SK-N-SH treated with all-trans-retinoic acid at 6 μM for 48 hours (cell line): ENCODE data around the gene NUP93.

Source experiments
- ATAC-seq: fragments of 200-7000 bp; cut with Tn5 transposase; 3 replicates; pipeline ENCODE4 v1.9.1; 2020; ENCODE audit warnings: mild to moderate bottlenecking, moderate library complexity
- ARNTL ChIP-seq: fragments of 450-650 bp; formaldehyde crosslinking; IDR thresholded peaks from 2 replicates; pipeline ENCODE4 v1.5.0; 2020; ENCODE audit warnings: low read depth, mild to moderate bottlenecking, moderate library complexity, borderline replicate concordance
- BACH2 ChIP-seq: fragments of 250-450 bp; sonication (Bioruptor Pico); IDR thresholded peaks from 2 replicates; pipeline ENCODE4 v1.9.0; 2021; ENCODE audit warnings: mild to moderate bottlenecking, borderline replicate concordance
- CSDC2 ChIP-seq: fragments of 250-450 bp; sonication (Bioruptor Pico); IDR thresholded peaks from 2 replicates; pipeline ENCODE4 v1.5.0; 2020; ENCODE audit warnings: mild to moderate bottlenecking, moderate library complexity
- ESRRG ChIP-seq: fragments of 250-450 bp; sonication (Bioruptor Pico); IDR thresholded peaks from 2 replicates; pipeline ENCODE4 v1.6.1; 2021; ENCODE audit warnings: mild to moderate bottlenecking
- GLIS3 ChIP-seq: fragments of 250-450 bp; sonication (Bioruptor Pico); IDR thresholded peaks from 2 replicates; pipeline ENCODE4 v1.5.0; 2020; ENCODE audit warnings: mild to moderate bottlenecking, moderate library complexity
- ISL1 ChIP-seq: fragments of 250-450 bp; sonication (Bioruptor Pico); IDR thresholded peaks from 2 replicates; pipeline ENCODE4 v2.1.2; 2022; ENCODE audit warnings: mild to moderate bottlenecking, moderate library complexity
- OSR1 ChIP-seq: fragments of 250-450 bp; sonication (Bioruptor Pico); IDR thresholded peaks from 2 replicates; pipeline ENCODE4 v1.8.0; 2022; ENCODE audit warnings: moderate library complexity, mild to moderate bottlenecking, inconsistent platforms
- PPARA ChIP-seq: fragments of 250-450 bp; sonication (Bioruptor Pico); IDR thresholded peaks from 2 replicates; pipeline ENCODE4 v1.5.0; 2020; ENCODE audit warnings: mild to moderate bottlenecking, borderline replicate concordance
- RARB ChIP-seq: fragments of 250-450 bp; sonication (Bioruptor Pico); IDR thresholded peaks from 2 replicates; pipeline ENCODE4 v1.8.0; 2021; ENCODE audit warnings: mild to moderate bottlenecking, moderate library complexity
- SNAI2 ChIP-seq: fragments of 250-450 bp; sonication (Bioruptor Pico); IDR thresholded peaks from 2 replicates; pipeline ENCODE4 v1.5.0; 2020; ENCODE audit warnings: mild to moderate bottlenecking, moderate library complexity
- TCF4 ChIP-seq: fragments of 250-450 bp; sonication (Bioruptor Pico); IDR thresholded peaks from 2 replicates; pipeline ENCODE4 v1.8.0; 2021; ENCODE audit warnings: mild to moderate bottlenecking, moderate library complexity, borderline replicate concordance
- TOX ChIP-seq: fragments of 250-450 bp; sonication (Bioruptor Pico); IDR thresholded peaks from 2 replicates; pipeline ENCODE4 v1.8.0; 2021; ENCODE audit warnings: mild to moderate bottlenecking, moderate library complexity, borderline replicate concordance
- ZC3H10 ChIP-seq: fragments of 250-450 bp; sonication (Bioruptor Pico); IDR thresholded peaks from 2 replicates; pipeline ENCODE4 v1.5.1; 2021; ENCODE audit warnings: mild to moderate bottlenecking, moderate library complexity
- ZFP3 ChIP-seq: fragments of 250-450 bp; sonication (Bioruptor Pico); IDR thresholded peaks from 2 replicates; pipeline ENCODE4 v1.5.0; 2020; ENCODE audit warnings: mild to moderate bottlenecking, moderate library complexity
- ZFP30 ChIP-seq: fragments of 450-650 bp; formaldehyde crosslinking; IDR thresholded peaks from 2 replicates; pipeline ENCODE4 v1.5.0; 2022; ENCODE audit warnings: mild to moderate bottlenecking, moderate library complexity
- ZNF565 ChIP-seq: fragments of 450-650 bp; formaldehyde crosslinking; conservative IDR thresholded peaks from 2 replicates; pipeline ENCODE4 v1.5.0; 2020; ENCODE audit warnings: low read depth, mild to moderate bottlenecking, moderate library complexity
- ZNF70 ChIP-seq: fragments of 450-650 bp; formaldehyde crosslinking; IDR thresholded peaks from 2 replicates; pipeline ENCODE4 v1.5.0; 2020; ENCODE audit warnings: mild to moderate bottlenecking, moderate library complexity
- ZNF8 ChIP-seq: fragments of 450-650 bp; formaldehyde crosslinking; IDR thresholded peaks from 2 replicates; pipeline ENCODE4 v1.5.0; 2020; ENCODE audit warnings: mild to moderate bottlenecking, moderate library complexity
- TF ChIP-seq, protein P1 (sequence below): fragments of 250-450 bp; sonication (Bioruptor Pico); IDR thresholded peaks from 2 replicates; pipeline ENCODE4 v1.5.1; 2020; ENCODE audit warnings: low read depth, mild to moderate bottlenecking, moderate library complexity
- TF ChIP-seq, protein P2 (sequence below): fragments of 250-450 bp; sonication (Bioruptor Pico); IDR thresholded peaks from 2 replicates; pipeline ENCODE4 v1.8.0; 2020; ENCODE audit warnings: mild to moderate bottlenecking, moderate library complexity, borderline replicate concordance
- TF ChIP-seq, protein P3 (sequence below): fragments of 250-450 bp; sonication (Bioruptor Pico); IDR thresholded peaks from 2 replicates; pipeline ENCODE4 v1.8.0; 2021; ENCODE audit warnings: low read depth, mild to moderate bottlenecking, moderate library complexity, borderline replicate concordance
- TF ChIP-seq, protein P4 (sequence below): fragments of 250-450 bp; sonication (Bioruptor Pico); IDR thresholded peaks from 2 replicates; pipeline ENCODE4 v1.5.0; 2020; ENCODE audit warnings: mild to moderate bottlenecking, moderate library complexity

The NUP93 gene

DNA sequence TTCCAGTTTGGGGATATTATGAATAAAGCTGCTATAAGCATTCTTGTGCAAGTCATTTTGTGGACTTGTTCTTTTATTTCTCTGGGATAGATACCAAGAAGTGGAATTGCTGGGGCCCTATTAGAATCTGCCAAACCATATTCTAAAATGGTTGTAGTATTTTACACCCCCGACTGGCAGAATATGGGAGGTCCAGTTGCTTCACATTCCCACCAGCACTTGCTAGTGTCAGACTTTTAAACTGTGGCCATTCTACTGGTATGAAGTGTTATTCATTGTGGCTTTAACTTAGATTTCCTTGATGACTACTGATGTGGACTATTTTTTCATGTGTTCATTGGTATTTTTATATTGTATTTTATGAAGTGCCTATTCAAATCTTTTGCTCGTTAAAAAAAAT, 18.1 kb upstream of the NUP93 start:
- ATAC-seq, result no peak
- TF ChIP-seq BACH2 (CRISPR knock-in tag) (no peak), SNAI2 (CRISPR knock-in tag) (no peak), ZNF70 (no peak)

DNA sequence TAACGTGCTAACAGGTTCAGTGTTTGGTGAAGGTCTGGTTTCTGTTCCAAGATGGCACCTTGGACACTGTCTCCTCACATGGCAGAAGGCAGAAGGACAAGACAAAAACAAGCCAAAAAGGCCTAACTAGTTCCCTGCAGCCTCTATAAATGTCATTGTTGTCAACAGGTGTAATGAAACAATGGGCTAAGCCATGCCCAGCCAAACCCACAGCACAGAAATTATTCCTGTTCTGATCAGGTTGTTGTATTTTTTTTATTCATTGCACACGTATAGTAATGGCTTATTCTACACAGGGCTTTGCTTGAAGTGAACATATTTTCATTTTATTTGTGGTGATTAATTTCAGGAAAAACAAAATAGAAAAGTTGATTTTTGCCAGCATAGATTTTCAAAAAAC, 16.1 kb upstream of the NUP93 start:
- TF ChIP-seq OSR1 (CRISPR knock-in tag) (no peak), ISL1 (CRISPR knock-in tag) (no peak), GLIS3 (no peak), CSDC2 (no peak), ZC3H10 (CRISPR knock-in tag) (no peak), RARB (CRISPR knock-in tag) (no peak), ZNF70 (no peak), ZNF8 (CRISPR knock-in tag) (no peak), BACH2 (CRISPR knock-in tag) (no peak), ZFP3 (no peak), ZFP30 (CRISPR knock-in tag) (no peak), ESRRG (CRISPR knock-in tag) (no peak), PPARA (CRISPR knock-in tag) (no peak), TCF4 (CRISPR knock-in tag) (no peak), TOX (no peak), SNAI2 (CRISPR knock-in tag) (no peak)
- TF ChIP-seq, protein P1, sequence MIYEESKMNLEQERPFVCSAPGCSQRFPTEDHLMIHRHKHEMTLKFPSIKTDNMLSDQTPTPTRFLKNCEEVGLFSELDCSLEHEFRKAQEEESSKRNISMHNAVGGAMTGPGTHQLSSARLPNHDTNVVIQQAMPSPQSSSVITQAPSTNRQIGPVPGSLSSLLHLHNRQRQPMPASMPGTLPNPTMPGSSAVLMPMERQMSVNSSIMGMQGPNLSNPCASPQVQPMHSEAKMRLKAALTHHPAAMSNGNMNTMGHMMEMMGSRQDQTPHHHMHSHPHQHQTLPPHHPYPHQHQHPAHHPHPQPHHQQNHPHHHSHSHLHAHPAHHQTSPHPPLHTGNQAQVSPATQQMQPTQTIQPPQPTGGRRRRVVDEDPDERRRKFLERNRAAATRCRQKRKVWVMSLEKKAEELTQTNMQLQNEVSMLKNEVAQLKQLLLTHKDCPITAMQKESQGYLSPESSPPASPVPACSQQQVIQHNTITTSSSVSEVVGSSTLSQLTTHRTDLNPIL (CRISPR knock-in tag), result no peak
- TF ChIP-seq, protein P2, sequence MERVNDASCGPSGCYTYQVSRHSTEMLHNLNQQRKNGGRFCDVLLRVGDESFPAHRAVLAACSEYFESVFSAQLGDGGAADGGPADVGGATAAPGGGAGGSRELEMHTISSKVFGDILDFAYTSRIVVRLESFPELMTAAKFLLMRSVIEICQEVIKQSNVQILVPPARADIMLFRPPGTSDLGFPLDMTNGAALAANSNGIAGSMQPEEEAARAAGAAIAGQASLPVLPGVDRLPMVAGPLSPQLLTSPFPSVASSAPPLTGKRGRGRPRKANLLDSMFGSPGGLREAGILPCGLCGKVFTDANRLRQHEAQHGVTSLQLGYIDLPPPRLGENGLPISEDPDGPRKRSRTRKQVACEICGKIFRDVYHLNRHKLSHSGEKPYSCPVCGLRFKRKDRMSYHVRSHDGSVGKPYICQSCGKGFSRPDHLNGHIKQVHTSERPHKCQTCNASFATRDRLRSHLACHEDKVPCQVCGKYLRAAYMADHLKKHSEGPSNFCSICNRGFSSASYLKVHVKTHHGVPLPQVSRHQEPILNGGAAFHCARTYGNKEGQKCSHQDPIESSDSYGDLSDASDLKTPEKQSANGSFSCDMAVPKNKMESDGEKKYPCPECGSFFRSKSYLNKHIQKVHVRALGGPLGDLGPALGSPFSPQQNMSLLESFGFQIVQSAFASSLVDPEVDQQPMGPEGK (CRISPR knock-in tag), result no peak
- TF ChIP-seq, protein P3, sequence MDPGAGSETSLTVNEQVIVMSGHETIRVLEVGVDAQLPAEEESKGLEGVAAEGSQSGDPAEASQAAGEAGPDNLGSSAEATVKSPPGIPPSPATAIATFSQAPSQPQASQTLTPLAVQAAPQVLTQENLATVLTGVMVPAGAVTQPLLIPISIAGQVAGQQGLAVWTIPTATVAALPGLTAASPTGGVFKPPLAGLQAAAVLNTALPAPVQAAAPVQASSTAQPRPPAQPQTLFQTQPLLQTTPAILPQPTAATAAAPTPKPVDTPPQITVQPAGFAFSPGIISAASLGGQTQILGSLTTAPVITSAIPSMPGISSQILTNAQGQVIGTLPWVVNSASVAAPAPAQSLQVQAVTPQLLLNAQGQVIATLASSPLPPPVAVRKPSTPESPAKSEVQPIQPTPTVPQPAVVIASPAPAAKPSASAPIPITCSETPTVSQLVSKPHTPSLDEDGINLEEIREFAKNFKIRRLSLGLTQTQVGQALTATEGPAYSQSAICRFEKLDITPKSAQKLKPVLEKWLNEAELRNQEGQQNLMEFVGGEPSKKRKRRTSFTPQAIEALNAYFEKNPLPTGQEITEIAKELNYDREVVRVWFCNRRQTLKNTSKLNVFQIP, result no peak
- TF ChIP-seq, protein P4, sequence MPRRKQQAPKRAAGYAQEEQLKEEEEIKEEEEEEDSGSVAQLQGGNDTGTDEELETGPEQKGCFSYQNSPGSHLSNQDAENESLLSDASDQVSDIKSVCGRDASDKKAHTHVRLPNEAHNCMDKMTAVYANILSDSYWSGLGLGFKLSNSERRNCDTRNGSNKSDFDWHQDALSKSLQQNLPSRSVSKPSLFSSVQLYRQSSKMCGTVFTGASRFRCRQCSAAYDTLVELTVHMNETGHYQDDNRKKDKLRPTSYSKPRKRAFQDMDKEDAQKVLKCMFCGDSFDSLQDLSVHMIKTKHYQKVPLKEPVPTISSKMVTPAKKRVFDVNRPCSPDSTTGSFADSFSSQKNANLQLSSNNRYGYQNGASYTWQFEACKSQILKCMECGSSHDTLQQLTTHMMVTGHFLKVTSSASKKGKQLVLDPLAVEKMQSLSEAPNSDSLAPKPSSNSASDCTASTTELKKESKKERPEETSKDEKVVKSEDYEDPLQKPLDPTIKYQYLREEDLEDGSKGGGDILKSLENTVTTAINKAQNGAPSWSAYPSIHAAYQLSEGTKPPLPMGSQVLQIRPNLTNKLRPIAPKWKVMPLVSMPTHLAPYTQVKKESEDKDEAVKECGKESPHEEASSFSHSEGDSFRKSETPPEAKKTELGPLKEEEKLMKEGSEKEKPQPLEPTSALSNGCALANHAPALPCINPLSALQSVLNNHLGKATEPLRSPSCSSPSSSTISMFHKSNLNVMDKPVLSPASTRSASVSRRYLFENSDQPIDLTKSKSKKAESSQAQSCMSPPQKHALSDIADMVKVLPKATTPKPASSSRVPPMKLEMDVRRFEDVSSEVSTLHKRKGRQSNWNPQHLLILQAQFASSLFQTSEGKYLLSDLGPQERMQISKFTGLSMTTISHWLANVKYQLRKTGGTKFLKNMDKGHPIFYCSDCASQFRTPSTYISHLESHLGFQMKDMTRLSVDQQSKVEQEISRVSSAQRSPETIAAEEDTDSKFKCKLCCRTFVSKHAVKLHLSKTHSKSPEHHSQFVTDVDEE (CRISPR knock-in tag), result no peak
- no peak for ATAC-seq

DNA sequence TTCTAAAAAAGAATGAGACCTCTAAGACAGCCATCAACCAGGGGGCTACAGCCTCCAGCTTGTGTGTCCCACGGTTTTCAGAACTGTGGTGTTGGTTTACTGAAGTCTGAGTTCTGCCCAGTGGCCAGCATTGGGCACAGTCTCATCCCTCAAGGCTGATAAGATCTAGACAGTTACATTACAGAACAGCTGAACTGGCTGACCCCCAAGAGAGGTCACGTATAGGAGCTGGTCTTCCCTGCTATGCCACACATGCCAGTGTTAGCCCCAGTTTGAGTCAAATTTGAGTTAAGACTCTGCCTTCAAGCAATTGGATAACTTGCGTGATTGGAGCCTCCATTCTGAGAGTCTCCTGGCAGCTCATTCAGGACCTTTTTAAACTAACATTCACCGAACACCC, 14.8 kb upstream of the NUP93 start:
- peak; percentile 28; the same call in 1 of the 3 replicates for ATAC-seq
- TF ChIP-seq ARNTL, result no peak
- TF ChIP-seq, protein P3, result no peak
- TF ChIP-seq, protein P4 (CRISPR knock-in tag), result no peak
- TF ChIP-seq ZFP3, result no peak
- no peak for TF ChIP-seq BACH2 (CRISPR knock-in tag)
- TF ChIP-seq ESRRG (CRISPR knock-in tag), result no peak
- no peak for TF ChIP-seq OSR1 (CRISPR knock-in tag)
- TF ChIP-seq ISL1 (CRISPR knock-in tag), result no peak
- TF ChIP-seq ZNF565, result no peak
- TF ChIP-seq, protein P1 (CRISPR knock-in tag), result no peak
- TF ChIP-seq ZNF70, result no peak
- TF ChIP-seq ZC3H10 (CRISPR knock-in tag), result no peak
- TF ChIP-seq ZNF8 (CRISPR knock-in tag), result no peak
- TF ChIP-seq GLIS3, result no peak
- TF ChIP-seq RARB (CRISPR knock-in tag), result no peak
- TF ChIP-seq, all 23 proteins: peak for 0
